Lung (tissue), 12 donors: ENCODE measurements around the gene AGPAT3. TPM values are rescaled to one million over a fixed set of nuclear protein-coding genes. Genes with fewer than 3 reads are reported as not detected.

Experiments
- ATAC-seq: fragments of 200-7000 bp; cut with Tn5 transposase; one replicate; pipeline ENCODE4 v1.9.1; 2020; ENCODE audit warnings: moderate number of reproducible peaks; ENCODE audit not compliant: insufficient read depth, low FRiP score
- DNase-seq, 3 donors: peaks; one replicate each; pipeline ENCODE4 v3.0.0-alpha.2; 2013 to 2017
- H3K27ac ChIP-seq, 2 donors: one replicate each; pipeline ENCODE4 v1.5.1; 2013; ENCODE audit warnings: mild to moderate bottlenecking in 2 of 2, moderate library complexity in 2 of 2, control low read depth in 1 of 2, inconsistent platforms in 1 of 2, low read depth in 1 of 2, low read length in 1 of 2
- H3K27me3 ChIP-seq, 3 donors: one replicate each; pipeline ENCODE4 v1.5.1; 2013; ENCODE audit warnings: low read length in 2 of 3; ENCODE audit not compliant: control insufficient read depth in 3 of 3, insufficient read depth in 3 of 3
- H3K36me3 ChIP-seq, 4 donors: one replicate each; pipeline ENCODE4 v1.5.1; 2013; ENCODE audit warnings: low read length in 4 of 4, mild to moderate bottlenecking in 1 of 4, moderate library complexity in 1 of 4; ENCODE audit not compliant: control insufficient read depth in 4 of 4, insufficient read depth in 4 of 4
- H3K4me1 ChIP-seq, 5 donors: one replicate each; pipeline ENCODE4 v1.5.1; 2013; ENCODE audit warnings: low read length in 5 of 5, mild to moderate bottlenecking in 2 of 5, moderate library complexity in 1 of 5; ENCODE audit not compliant: control insufficient read depth in 5 of 5, insufficient read depth in 5 of 5
- H3K4me3 ChIP-seq: one replicate; pipeline ENCODE4 v1.5.1; 2013; ENCODE audit warnings: mild to moderate bottlenecking, control low read depth, moderate library complexity
- H3K9ac ChIP-seq, 2 donors: one replicate each; pipeline ENCODE4 v1.5.1; 2013; ENCODE audit warnings: low read length in 2 of 2, control low read depth in 1 of 2; ENCODE audit not compliant: insufficient read depth in 1 of 2
- H3K9me3 ChIP-seq, 4 donors: one replicate each; pipeline ENCODE4 v1.5.1; 2013; ENCODE audit warnings: low read length in 3 of 4, mild to moderate bottlenecking in 1 of 4, moderate library complexity in 1 of 4; ENCODE audit not compliant: control insufficient read depth in 4 of 4, insufficient read depth in 3 of 4
- WGBS, 2 donors: extraction: QIAGEN DNeasy Blood & Tissue Kit; methylation state at CpG; one replicate each; pipeline ENCODE4 v1.1.7; 2013; 5-methylcytosine and 5-hydroxymethylcytosine counted together
- polyA plus RNA-seq, 2 donors: library from polyadenylated mRNA; stranded (reverse); fragments of 200-250 nt; gene quantifications; one replicate each; pipeline ENCODE4 v1.2.1, GENCODE V29; 2013
- total RNA-seq, 2 donors: library from RNA; depleted of rRNA in 1 of 2; stranded (reverse); fragments of >200 nt in 1 of 2; gene quantifications; one replicate each; pipeline ENCODE4 v1.2.1, GENCODE V29; 2014 to 2021
- TF ChIP-seq, protein P1 (sequence below): IDR thresholded peaks from 2 replicates; pipeline ENCODE4 v1.5.1; 2012; ENCODE audit warnings: mild to moderate bottlenecking; ENCODE audit errors: control extremely low read depth, extremely low read depth
- donor health status: control.
- donor health status: control.
- donor health status: Bipolar disorder and iron deficiency.
- donor health status: healthy.
- donor health status: DM: yes; HTN: yes; CAD: no.

The AGPAT3 gene
- total and polyA plus RNA-seq, 4 donors: 29.4 to 120 (median 43.9) TPM

DNA sequence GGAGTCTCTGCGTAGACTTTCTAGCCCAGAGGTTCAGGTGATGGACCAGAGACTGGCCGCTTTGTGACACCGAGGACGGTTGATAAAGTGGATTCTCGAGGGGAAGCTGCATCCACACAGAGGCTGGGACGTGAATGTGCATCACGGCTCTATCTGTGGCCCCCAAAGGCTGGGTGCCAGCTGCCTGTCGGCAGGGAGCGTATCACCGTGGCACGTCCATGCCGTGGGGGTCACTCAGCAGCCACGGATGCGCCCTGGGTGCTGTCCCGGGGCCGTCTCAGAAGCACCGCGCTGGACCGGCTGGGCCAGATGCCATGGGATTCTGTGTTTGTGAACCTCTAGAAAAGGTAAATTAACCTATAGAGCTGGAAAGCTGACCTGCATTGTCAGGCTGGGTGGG lies 89.9 kb downstream of the AGPAT3 start:
- Histone ChIP-seq H3K9me3 (peaks cover 0 to 3% (median 0%) of the 10 kb centered on the region in 4 donors), H3K36me3 (peaks cover 0 to 5% (median 1%) of the 10 kb centered on the region in 4 donors), H3K9ac (no peak overlapping the region), H3K4me3 (no peak overlapping the region), H3K27ac (no peak overlapping the region), H3K4me1 (peaks cover 0 to 13% (median 6%) of the 10 kb centered on the region in 5 donors), H3K27me3 (no peaks in the 10 kb centered on the region)
- DNase-seq: no peak
- TF ChIP-seq, protein P1, sequence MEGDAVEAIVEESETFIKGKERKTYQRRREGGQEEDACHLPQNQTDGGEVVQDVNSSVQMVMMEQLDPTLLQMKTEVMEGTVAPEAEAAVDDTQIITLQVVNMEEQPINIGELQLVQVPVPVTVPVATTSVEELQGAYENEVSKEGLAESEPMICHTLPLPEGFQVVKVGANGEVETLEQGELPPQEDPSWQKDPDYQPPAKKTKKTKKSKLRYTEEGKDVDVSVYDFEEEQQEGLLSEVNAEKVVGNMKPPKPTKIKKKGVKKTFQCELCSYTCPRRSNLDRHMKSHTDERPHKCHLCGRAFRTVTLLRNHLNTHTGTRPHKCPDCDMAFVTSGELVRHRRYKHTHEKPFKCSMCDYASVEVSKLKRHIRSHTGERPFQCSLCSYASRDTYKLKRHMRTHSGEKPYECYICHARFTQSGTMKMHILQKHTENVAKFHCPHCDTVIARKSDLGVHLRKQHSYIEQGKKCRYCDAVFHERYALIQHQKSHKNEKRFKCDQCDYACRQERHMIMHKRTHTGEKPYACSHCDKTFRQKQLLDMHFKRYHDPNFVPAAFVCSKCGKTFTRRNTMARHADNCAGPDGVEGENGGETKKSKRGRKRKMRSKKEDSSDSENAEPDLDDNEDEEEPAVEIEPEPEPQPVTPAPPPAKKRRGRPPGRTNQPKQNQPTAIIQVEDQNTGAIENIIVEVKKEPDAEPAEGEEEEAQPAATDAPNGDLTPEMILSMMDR: no peak
- 92% methylated on average over 19 of the region's 19 CpGs for WGBS, 2 donors
- ATAC-seq: no peak

- peaks cover 0 to 3% (median 0%) of the 10 kb centered on the region in 4 donors for H3K9me3 ChIP-seq
- no peak for DNase-seq
- peaks cover 0 to 13% (median 6%) of the 10 kb centered on the region in 5 donors for H3K4me1 ChIP-seq
- whole genome bisulfite sequencing, 2 donors: 87 to 89% methylated on average over 11 of the region's 11 CpGs
- TF ChIP-seq, protein P1: no peak
- peak overlapping the region in 1 of 2 donors; percentile 17 for H3K27ac ChIP-seq
- no peaks in the 10 kb centered on the region for H3K27me3 ChIP-seq
- H3K9ac ChIP-seq: no peak overlapping the region
- no peak for ATAC-seq
- H3K4me3 ChIP-seq: no peak overlapping the region
- peaks cover 0 to 9% (median 8%) of the 10 kb centered on the region in 4 donors for H3K36me3 ChIP-seq
Measured at GRCh38 chr21:43956019-43956669, 91.1 kb downstream of the AGPAT3 start.

- TF ChIP-seq, protein P1: no peak
- DNase-seq (peak; percentile 46 to 61 (median 57)), ATAC-seq (no peak)
- WGBS, 2 donors: 72 to 73% methylated on average over 6 of the region's 6 CpGs
- Histone ChIP-seq H3K4me1 (peaks cover 0 to 13% (median 6%) of the 10 kb centered on the region in 5 donors), H3K9me3 (peaks cover 0 to 3% (median 0%) of the 10 kb centered on the region in 4 donors), H3K27me3 (no peaks in the 10 kb centered on the region), H3K4me3 (no peak overlapping the region), H3K36me3 (peaks cover 0 to 13% (median 9%) of the 10 kb centered on the region in 4 donors), H3K27ac (peak overlapping the region in 1 of 2 donors; percentile 17), H3K9ac (no peak overlapping the region)
Measured at GRCh38 chr21:43956670-43957035, 91.6 kb downstream of the AGPAT3 start.
